NCI-H2196 treated with DMSO at 0.1 percent for 48 hours (cell line): ENCODE measurements around the gene ZNF432.
"Not testable (repeated sequence)": the region's sequence is repeated elsewhere in the genome, so short reads cannot be mapped to it uniquely, and the experiment has no call there.

Source experiments
- DNase-seq: peaks from one replicate; lab custom pipeline; 2025; ENCODE audit not compliant: unreplicated experiment; lab: John Stamatoyannopoulos, UW

The ZNF432 gene

GRCh38 chr19:52048555-52049501 lies at the start of gene ZNF432:
ZNF432 (minus strand) TSS chr19:52048838; CDS start chr19:52046868, 1,970 bp downstream.
- DNase-seq, result peak; percentile 74

- DNase-seq, result not testable (repeated sequence)
Observed at GRCh38 chr19:52096416-52096815, 47.8 kb upstream of the ZNF432 start.

DNA sequence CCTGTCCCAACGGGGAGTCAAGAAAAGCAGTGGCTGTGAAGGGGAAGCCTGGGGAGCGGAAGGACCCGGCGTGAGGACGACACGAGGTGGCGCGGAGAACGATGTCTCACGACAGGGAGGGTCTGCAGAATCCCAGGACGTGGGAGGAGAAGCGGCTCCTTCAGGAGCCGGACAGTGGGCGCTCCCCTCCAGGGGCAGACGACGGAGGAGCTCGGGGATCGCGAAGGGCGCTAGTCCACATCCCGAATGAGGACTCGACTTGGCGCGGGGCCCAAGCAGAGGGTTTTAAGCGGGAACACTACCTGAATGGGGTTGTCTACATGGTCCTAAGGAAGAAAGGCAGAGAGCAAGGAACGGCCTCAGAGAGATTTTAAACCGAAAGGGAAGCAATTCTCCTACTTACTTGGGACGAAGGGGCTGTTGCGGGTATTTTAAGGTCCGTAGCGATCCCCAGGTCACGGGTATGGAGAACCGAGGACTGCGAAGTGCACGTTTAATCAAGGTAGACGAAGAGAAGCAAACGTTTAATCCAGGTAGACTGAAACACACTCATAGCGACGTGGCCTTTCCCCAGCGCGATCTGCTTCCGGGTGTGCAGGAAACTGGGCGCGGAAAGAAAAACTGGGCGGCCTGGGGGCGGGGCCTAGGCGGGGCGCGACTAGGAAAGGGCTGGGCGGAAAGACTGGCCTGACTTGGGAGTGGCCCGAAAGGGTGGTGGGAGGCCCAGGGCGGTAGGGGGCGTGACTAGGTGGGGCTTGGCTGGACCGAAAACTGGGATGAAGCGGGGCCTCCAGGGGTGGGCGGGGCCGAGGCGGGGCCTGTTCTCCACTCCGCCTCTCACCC lies 46.8 kb upstream of the ZNF432 start, which contains the start of gene ZNF841:
Gene ZNF841 (minus strand): TSS at position 594 of the 843 bp plus-strand sequence. CDS start 10,964 bp downstream, outside the sequence.
- peak; percentile 88 for DNase-seq

DNA sequence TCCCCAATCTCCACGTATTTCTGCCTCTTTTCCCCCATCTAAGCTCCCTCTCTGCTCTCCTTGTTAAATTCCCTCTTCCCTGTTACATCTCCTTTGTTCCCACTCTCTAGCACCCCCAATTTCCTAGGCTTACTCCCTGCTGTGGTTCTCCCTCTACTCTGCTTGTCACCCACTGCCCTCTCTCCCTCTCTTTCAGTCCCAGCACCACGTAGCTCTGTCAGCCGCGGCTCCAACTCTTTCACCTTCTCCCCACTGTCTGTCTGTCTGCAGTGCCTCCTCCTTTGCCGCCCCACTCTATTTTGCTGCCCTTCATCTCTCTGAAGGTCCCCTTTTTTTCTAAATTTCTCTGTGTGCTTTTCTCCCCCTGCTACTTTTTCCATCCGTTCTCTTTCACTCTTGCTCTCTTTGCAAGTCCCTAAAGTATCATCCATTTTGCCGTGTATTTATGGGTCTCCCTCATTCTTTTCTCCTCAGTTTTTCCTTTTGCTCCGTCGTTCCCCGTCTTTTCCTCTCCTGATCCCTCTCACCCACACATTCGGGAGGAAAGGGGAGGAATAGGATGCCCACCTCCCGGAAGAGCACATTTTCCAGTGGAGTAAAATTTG lies 46.0 kb upstream of the ZNF432 start:
- DNase-seq, result no peak

DNA sequence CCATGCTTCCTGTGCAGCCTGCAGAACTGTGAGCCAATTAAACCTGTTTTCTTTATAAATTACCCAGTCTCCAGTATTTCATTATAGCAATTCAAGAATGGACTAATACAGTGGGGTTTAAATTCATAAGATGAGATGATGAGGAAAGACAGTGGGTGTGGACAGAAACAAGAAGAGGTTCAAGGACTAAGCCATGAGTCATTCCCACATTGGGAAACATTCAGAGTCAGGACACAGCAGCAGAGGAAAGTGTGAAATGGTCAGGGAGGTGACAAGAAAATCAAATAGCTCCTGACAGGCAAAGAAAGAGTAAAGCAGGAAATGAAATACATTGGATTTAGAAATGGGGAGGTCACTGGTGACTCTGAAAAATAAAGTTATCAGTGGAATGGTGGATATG lies 37.8 kb upstream of the ZNF432 start:
- no peak for DNase-seq

GRCh38 chr19:52070496-52070895 lies 21.9 kb upstream of the ZNF432 start:
- DNase-seq, result no peak

GRCh38 chr19:52069653-52070052 lies 21.0 kb upstream of the ZNF432 start:
- DNase-seq, result no peak

- DNase-seq, result no peak
Observed at GRCh38 chr19:52066258-52066863, 17.7 kb upstream of the ZNF432 start.

DNA sequence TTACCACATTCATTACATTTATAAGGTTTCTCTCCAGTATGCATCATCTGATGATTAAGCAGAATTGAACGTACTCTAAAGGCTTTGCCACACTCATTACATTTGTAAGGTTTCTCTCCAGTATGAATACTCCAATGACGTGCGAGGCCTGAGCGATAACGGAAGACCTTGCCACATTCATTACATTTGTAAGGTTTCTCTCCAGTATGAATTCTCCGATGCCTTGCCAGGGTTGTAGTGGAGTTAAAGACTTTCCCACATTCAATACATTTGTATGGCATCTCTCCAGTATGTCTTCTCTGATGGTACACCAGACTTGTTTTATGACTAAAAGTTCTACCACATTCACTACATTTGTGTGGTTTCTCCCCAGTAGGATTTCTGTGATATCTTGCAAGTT lies 16.8 kb upstream of the ZNF432 start:
- DNase-seq, result no peak

DNA sequence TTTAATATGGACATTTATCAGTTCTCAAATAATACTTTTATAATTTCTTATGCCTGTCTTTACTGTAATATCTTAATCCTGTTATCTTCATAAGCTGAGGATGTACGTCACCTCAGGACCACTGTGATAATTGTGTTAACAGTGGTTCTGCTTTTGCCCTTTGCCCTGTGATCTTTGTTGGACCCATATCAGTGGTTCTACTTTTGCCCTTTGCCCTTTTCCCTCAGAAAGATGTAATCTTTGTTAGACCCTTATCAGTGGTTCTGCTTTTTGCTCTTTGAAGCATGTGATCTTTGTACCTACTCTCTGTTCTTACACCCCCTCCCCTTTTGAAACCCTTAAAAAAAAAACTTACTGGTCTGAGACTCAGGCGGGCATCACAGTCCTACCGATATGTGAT lies 7.8 kb upstream of the ZNF432 start:
- DNase-seq, result not testable (repeated sequence)

DNA sequence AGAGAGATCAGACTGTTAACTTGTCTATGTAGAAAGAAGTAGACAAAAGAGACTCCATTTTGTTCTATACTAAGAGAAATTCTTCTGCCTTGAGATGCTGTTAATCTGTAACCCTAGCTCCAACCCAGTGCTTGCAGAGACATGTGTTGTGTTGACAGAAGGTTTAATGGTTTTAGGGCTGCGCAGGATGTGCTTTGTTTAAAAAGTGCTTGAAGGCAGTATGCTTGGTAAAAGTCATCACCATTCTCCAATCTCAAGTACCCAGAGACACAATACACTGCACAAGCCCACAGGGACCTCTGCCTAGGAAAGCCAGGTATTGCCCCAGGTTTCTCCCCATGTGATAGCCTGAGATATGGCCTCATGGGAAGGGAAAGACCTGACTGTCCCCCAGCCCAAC lies 3.1 kb upstream of the ZNF432 start:
- not testable (repeated sequence) for DNase-seq

DNA sequence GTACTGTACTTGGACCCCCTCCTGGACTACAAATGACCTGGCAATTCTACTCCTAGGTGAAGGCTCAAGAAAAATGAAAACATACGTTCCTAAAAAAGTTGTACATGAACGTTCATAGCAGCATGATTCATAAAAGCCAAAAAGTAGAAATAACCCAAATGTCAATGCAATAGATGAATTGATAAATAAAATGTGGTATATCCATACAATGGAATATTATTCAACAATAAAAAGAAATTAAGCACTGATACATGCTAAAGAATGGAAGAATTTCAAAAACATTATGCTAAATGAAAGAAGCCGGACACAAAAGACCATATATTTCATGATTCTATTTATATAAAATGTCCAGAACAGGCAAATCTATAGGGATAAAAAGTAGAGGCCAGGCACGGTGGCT lies 9.5 kb downstream of the ZNF432 start:
- no peak for DNase-seq

DNA sequence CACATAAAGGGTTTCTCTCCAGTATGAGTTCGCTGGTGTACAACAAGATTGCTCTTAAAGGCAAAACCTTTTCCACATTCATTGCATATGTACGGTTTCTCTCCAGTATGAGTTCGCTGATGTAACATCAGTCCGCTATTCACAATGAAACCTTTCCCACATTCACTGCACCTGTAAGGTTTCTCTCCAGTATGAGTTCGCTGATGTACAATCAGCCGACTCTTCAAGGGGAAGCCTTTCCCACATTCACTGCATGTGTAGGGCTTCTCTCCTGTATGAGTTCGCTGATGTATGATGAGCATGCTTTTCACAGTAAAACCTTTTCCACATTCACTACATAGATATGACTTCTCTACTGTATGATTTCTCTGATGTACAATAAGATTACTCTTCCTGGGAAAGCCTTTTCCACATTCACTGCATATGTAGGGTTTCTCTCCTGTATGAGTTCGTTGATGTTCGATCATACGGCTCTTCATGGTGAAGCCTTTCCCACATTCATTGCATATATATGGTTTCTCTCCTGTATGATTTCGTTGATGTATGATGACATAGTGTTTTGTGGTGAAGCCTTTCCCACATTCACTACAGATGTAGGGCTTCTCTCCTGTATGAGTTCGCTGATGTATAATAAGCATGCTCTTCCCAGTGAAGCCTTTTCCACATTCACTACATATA lies 14.4 kb downstream of the ZNF432 start:
- no peak for DNase-seq

DNA sequence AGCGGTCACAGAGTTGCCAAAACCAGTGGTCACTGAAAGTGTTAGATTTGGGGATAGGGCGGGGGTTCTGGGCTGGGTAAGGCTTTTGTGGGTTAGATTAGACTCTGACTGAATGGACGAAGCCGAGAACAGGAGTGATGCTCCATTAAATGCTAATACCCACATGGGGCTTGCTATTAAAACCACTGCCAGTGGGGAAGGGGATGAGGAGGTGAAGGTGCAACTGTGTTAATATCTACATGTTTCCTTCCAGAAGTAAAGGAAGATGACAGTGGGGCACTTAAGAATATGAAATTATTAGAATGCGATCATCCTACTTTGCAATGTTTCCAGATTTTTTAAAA lies 19.9 kb downstream of the ZNF432 start:
- DNase-seq, result no peak

GRCh38 chr19:52028027-52028779 lies 20.4 kb downstream of the ZNF432 start, which contains the start of gene ZNF614:
ZNF614 (minus strand) TSS chr19:52028379; CDS start chr19:52025745, 2,634 bp downstream.
- peak; percentile 61 for DNase-seq

- DNase-seq, result not testable (repeated sequence)
Observed at GRCh38 chr19:52026255-52026990, 22.2 kb downstream of the ZNF432 start.

DNA sequence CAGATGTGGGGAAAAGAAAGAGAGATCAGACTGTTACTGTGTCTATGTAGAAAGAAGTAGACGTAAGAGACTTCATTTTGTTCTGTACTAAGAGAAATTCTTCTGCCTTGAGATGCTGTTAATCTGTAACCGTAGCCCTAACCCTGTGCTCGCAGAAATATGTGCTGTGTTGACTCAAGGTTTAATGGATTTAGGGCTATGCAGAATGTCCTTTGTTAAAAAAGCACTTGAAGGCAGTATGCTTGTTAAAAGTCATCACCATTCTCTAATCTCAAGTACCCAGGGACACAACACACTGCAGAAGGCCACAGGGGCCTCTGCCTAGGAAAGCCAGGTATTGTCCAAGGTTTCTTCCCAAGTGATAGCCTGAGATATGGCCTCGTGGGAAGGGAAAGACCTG lies 24.2 kb downstream of the ZNF432 start:
- not testable (repeated sequence) for DNase-seq

DNA sequence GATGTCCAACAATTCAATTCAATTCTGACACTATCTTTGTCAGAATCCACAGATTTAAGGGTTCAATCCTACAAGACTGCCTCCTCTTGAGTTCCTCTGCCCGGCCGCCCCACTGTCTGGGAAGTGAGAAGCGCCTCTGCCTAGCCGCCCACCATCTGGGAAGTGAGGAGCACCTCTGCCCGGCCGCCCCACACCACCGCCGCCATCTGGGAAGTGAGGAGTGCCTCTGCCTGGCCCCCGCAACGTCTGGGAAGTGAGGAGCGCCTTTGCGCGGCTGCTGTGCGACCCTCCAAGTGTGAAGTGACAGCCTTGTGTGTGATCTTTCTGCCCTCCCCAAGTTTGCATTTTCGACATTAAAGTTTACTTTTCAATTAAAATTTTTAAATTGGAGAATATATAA lies 26.4 kb downstream of the ZNF432 start:
- no peak for DNase-seq

DNA sequence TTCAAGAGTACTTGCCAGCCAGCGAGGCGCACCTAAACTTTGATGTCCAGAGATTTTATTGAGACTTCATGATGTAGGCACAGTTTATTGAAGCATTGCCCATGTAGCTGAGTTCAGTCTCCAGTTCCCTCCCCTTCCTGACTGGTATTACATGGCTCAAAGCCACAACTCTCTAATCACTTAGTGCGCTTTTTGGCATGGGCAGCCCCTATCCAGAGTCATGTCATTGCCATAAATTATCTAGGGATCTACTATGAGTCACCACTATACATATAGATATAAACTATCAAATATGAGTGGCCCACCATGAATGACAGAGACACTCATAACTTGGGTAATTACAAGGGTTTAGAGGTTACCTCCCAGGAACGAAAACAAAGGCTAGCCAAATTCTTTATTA lies 28.1 kb downstream of the ZNF432 start:
- DNase-seq, result no peak
